Endothelial cell of umbilical vein (primary cell): ENCODE results near the gene KLHDC9. TPM values are rescaled to one million over a fixed set of nuclear protein-coding genes. Genes with fewer than 3 reads are reported as not detected.

Experiments
- BruUV-seq: library from RNA; stranded (reverse); fragments of 400-500 nt; replicated peaks from 2 replicates; lab custom pipeline; 2021; lab: Mats Ljungman, UMichigan
- CTCF ChIA-PET: fragments of 300-600, 350-600 bp; sonication (Branson Sonifier 250); formaldehyde crosslinking; loops from one replicate; lab custom pipeline; 2021; ENCODE audit warnings: antibody characterized with exemption, inconsistent platforms; lab: Charles Lee
- POLR2A ChIA-PET: fragments of 300-600, 350-600 bp; sonication (Branson Sonifier 250); formaldehyde crosslinking; loops from one replicate; lab custom pipeline; 2021; ENCODE audit warnings: antibody characterized with exemption, inconsistent platforms; lab: Charles Lee
- DNase-seq: peaks from one replicate; pipeline ENCODE4 v3.0.0-alpha.2; 2011; ENCODE audit warnings: low read depth, low spot score
- FAIRE-seq: peaks from 2 replicates; lab custom pipeline; 2011; peaks lifted over from hg19 to GRCh38; lab: Jason Lieb, UNC
- H2AFZ ChIP-seq: 2 replicates; pipeline ENCODE4 v1.6.0; 2012; ENCODE audit warnings: low read depth, low read length, control low read depth, inconsistent platforms
- H3K27ac ChIP-seq: 2 replicates; pipeline ENCODE4 v1.5.1; 2011; ENCODE audit warnings: low read depth, mild to moderate bottlenecking, control low read depth, low read length, moderate library complexity; ENCODE audit not compliant: insufficient read depth
- H3K27me3 ChIP-seq, 2 experiments: 2 replicates each; pipeline versions ENCODE4 v1.6.0 to v1.6.1; 2011; ENCODE audit warnings: low read length in 2 of 2, mixed read lengths in 1 of 2; ENCODE audit not compliant: control insufficient read depth in 2 of 2, insufficient read depth in 2 of 2
- H3K36me3 ChIP-seq, 2 experiments: 2 replicates in 1 of 2; 3 replicates in 1 of 2; pipeline ENCODE4 v1.5.1; 2011; ENCODE audit warnings: low read length in 2 of 2, mild to moderate bottlenecking in 1 of 2, moderate library complexity in 1 of 2; ENCODE audit not compliant: control insufficient read depth in 2 of 2, insufficient read depth in 2 of 2; ENCODE audit errors: extremely low read depth in 1 of 2
- H3K4me1 ChIP-seq: 3 replicates; pipeline ENCODE4 v1.5.1; 2011; ENCODE audit warnings: mild to moderate bottlenecking, low read length; ENCODE audit not compliant: control insufficient read depth, insufficient read depth; ENCODE audit errors: extremely low read depth
- H3K4me2 ChIP-seq: 2 replicates; pipeline ENCODE4 v1.6.1; 2011; ENCODE audit warnings: low read length, control low read depth, mixed read lengths; ENCODE audit not compliant: insufficient read depth
- H3K4me3 ChIP-seq, 3 experiments: fragments of 200-600 bp in 1 of 3; sonication (generic), shearing (Covaris generic) in 1 of 3; replicated peaks in 1 of 3; 2 replicates each; pipeline ENCODE4 v1.5.1; 2011 to 2016; ENCODE audit warnings: control low read depth in 3 of 3, low read length in 3 of 3, mild to moderate bottlenecking in 2 of 3, inconsistent platforms in 1 of 3, low read depth in 1 of 3, moderate library complexity in 1 of 3; ENCODE audit not compliant: insufficient read depth in 1 of 3
- H3K79me2 ChIP-seq: 2 replicates; pipeline ENCODE4 v1.6.0; 2012; ENCODE audit warnings: low read length, inconsistent platforms; ENCODE audit not compliant: control insufficient read depth, insufficient read depth
- H3K9ac ChIP-seq: replicated peaks from 2 replicates; pipeline ENCODE3; 2011; ENCODE audit warnings: low read length, control low read depth; ENCODE audit not compliant: insufficient read depth; ENCODE audit errors: extremely low read depth
- H3K9me1 ChIP-seq: replicated peaks from 3 replicates; pipeline ENCODE4 v1.6.0; 2011; ENCODE audit warnings: mild to moderate bottlenecking, low read length; ENCODE audit not compliant: control insufficient read depth, insufficient read depth; ENCODE audit errors: extremely low read depth
- H3K9me3 ChIP-seq: replicated peaks from 2 replicates; pipeline ENCODE4 v1.5.1; 2012; ENCODE audit warnings: low read length, inconsistent platforms; ENCODE audit not compliant: control insufficient read depth, insufficient read depth
- H4K20me1 ChIP-seq: replicated peaks from 2 replicates; pipeline ENCODE3; 2011; ENCODE audit warnings: mild to moderate bottlenecking, low read length; ENCODE audit not compliant: control insufficient read depth, insufficient read depth; ENCODE audit errors: extremely low read depth
- CTCF ChIP-seq, 2 donors: IDR thresholded peaks; 1 replicate in 1 of 2; 2 replicates in 1 of 2; pipeline ENCODE4 v1.5.1; 2011; ENCODE audit warnings: low read length in 2 of 2, mild to moderate bottlenecking in 2 of 2, moderate library complexity in 2 of 2, control low read depth in 1 of 2, inconsistent platforms in 1 of 2, low read depth in 1 of 2; ENCODE audit not compliant: insufficient read depth in 1 of 2; ENCODE audit errors: extremely low read depth in 1 of 2
- EZH2 ChIP-seq: IDR thresholded peaks from 2 replicates; pipeline ENCODE4 v1.6.1; 2012; ENCODE audit warnings: borderline replicate concordance, low read depth, mild to moderate bottlenecking, moderate library complexity, low read length, inconsistent platforms; ENCODE audit not compliant: severe bottlenecking
- FOS ChIP-seq: IDR thresholded peaks from 2 replicates; pipeline ENCODE4 v1.6.1; 2011; ENCODE audit warnings: mild to moderate bottlenecking, low read length, moderate library complexity, borderline replicate concordance; ENCODE audit not compliant: insufficient read depth
- GATA2 ChIP-seq: IDR thresholded peaks from 2 replicates; pipeline ENCODE4 v1.7.0; 2011; ENCODE audit warnings: low read depth, mild to moderate bottlenecking, moderate library complexity, mixed read lengths, low read length; ENCODE audit not compliant: insufficient read length, insufficient read depth
- JUN ChIP-seq: IDR thresholded peaks from 2 replicates; pipeline ENCODE4 v1.6.1; 2011; ENCODE audit warnings: borderline replicate concordance, low read depth; ENCODE audit not compliant: insufficient read length, insufficient read depth
- MAX ChIP-seq: IDR thresholded peaks from 2 replicates; pipeline ENCODE4 v1.6.1; 2011; ENCODE audit not compliant: insufficient read depth, insufficient read length
- MYC ChIP-seq: IDR thresholded peaks from one replicate; pipeline ENCODE4 v1.6.1; 2011; ENCODE audit warnings: mild to moderate bottlenecking, low read depth, low read length
- POLR2A ChIP-seq: IDR thresholded peaks from 2 replicates; pipeline ENCODE4 v1.6.1; 2012; ENCODE audit warnings: low read depth, mild to moderate bottlenecking, control low read depth, low read length
- POLR2AphosphoS5 ChIP-seq: IDR thresholded peaks from 2 replicates; pipeline ENCODE4 v1.6.1; 2012; ENCODE audit warnings: low read depth, mild to moderate bottlenecking, control low read depth, low read length, moderate library complexity; ENCODE audit not compliant: insufficient read depth
- dilution Hi-C: fragments of 300-500 bp; cut with MboI; formaldehyde crosslinking; loops from one replicate; pipeline ENCODE4 v1.15.0; 2019; ENCODE audit warnings: low sequenced_read_pairs; ENCODE audit not compliant: extremely low pct_ligation_motif_present
- intact Hi-C: fragments of 100-400 bp; cut with micrococcal nuclease; formaldehyde crosslinking; loops from one replicate; pipeline ENCODE4 v1.10.0; 2022
- polyA plus RNA-seq, 4 experiments: library from polyadenylated mRNA; depleted of rRNA in 3 of 4; stranded (reverse) in 3 of 4; unstranded in 1 of 4; fragments of >200 nt; gene quantifications; 2 replicates each; pipeline versions ENCODE4 v1.2.1 to v1.2.3, GENCODE V29; 2011 to 2012; ENCODE audit warnings: missing spikeins in 1 of 4
- total RNA-seq: library from RNA; stranded (reverse); gene quantifications from 2 replicates; pipeline ENCODE4 v1.2.3, GENCODE V29; 2021

Gene KLHDC9
- total and polyA plus RNA-seq, 2 donors (not counting 3 experiments of a cell fraction or from before 2014, with no cell fraction given), result 1.1 to 2.6 TPM

GRCh38 chr1:161094481-161094880 is 3.7 kb upstream of the KLHDC9 start:
- no peaks in the 10 kb centered on the region for H4K20me1 ChIP-seq
- intact Hi-C loops, result no loop called here
- H2AFZ ChIP-seq, result no peak overlapping the region
- dilution Hi-C loops, result no loop called here
- TF ChIP-seq POLR2A (no peak), MYC (no peak), EZH2 (no peak), CTCF (IDR thresholded peaks at IDR 0.05; ENCODE audit: extremely low read depth in 1 of 2, insufficient read depth in 1 of 2, low read depth in 1 of 2, low read length in 2 of 2) (no peak), FOS (no peak)
- DNase-seq (no peak), FAIRE-seq (no peak)
- POLR2A ChIA-PET, result no interaction called here
- H3K4me3 ChIP-seq, result no peak overlapping the region
- no peaks in the 10 kb centered on the region for H3K27me3 ChIP-seq
- CTCF ChIA-PET, result interaction anchor here (1.3 to 7.6 kb wide), 2 partner anchors 98 to 104 kb away, joined by 4 to 197 read pairs; no protein-coding TSS in a partner anchor
- H3K36me3 ChIP-seq, result peaks cover 0 to 2% of the 10 kb centered on the region in 2 experiments
- H3K9ac ChIP-seq, result no peak overlapping the region
- H3K4me1 ChIP-seq, result peaks cover 8% of the 10 kb centered on the region
- H3K79me2 ChIP-seq, result no peaks in the 10 kb centered on the region
- H3K9me1 ChIP-seq, result no peaks in the 10 kb centered on the region
- no TSS peak for BruUV-seq
- H3K27ac ChIP-seq, result no peak overlapping the region
- no peak overlapping the region for H3K4me2 ChIP-seq
- H3K9me3 ChIP-seq, result no peaks in the 10 kb centered on the region

- DNase-seq (no peak), FAIRE-seq (no peak)
- Histone ChIP-seq H3K27ac (no peak overlapping the region), H3K4me2 (no peak overlapping the region), H3K4me3 (no peak overlapping the region), H3K79me2 (no peaks in the 10 kb centered on the region), H3K9me1 (no peaks in the 10 kb centered on the region), H4K20me1 (no peaks in the 10 kb centered on the region), H3K9me3 (no peaks in the 10 kb centered on the region), H2AFZ (no peak overlapping the region), H3K36me3 (peaks cover 2 to 5% of the 10 kb centered on the region in 2 experiments), H3K27me3 (no peaks in the 10 kb centered on the region), H3K4me1 (peaks cover 8% of the 10 kb centered on the region), H3K9ac (no peak overlapping the region)
- BruUV-seq, result no TSS peak
- dilution Hi-C loops (no loop called here), intact Hi-C loops (loop anchor here (5.0 kb wide), 1 partner anchor 368 kb away; no protein-coding TSS in a partner anchor)
- TF ChIP-seq JUN (no peak), CTCF (IDR thresholded peaks at IDR 0.05; ENCODE audit: extremely low read depth in 1 of 2, insufficient read depth in 1 of 2, low read depth in 1 of 2, low read length in 2 of 2) (no peak), FOS (no peak), POLR2AphosphoS5 (no peak), EZH2 (no peak), MYC (no peak), POLR2A (no peak), GATA2 (no peak), MAX (no peak)
- ChIA-PET CTCF (interaction anchor here (1.3 to 7.6 kb wide), 2 partner anchors 99 to 105 kb away, joined by 4 to 197 read pairs; no protein-coding TSS in a partner anchor), POLR2A (no interaction called here)
These were observed 2.9 kb upstream of the KLHDC9 start for GRCh38 chr1:161095230-161095629.
